ENCODE measurements around the gene GPX4. TPM values are rescaled to one million over a fixed set of nuclear protein-coding genes. Genes with fewer than 3 reads are reported as not detected.

Gene GPX4
- total RNA-seq (ENCODE audit: low replicate concordance) = 174 and 204 TPM in 2 replicates
- long read RNA-seq, transcript GPX4-201 (7 exons, 919 nt) = major isoform, 48 of 56 reads
- long read RNA-seq, partial matches to known transcripts = 1 of 56 reads
- long read RNA-seq, other reads (novel, unspliced or antisense) = 6 of 56 reads

GRCh38 chr19:1103708-1104310 is at the start of gene GPX4:
Gene GPX4 (plus strand): TSS chr19:1103994. CDS start chr19:1104044, 50 bp downstream.
- Mint-ChIP-seq H3K36me3 (no peaks in the 10 kb centered on the region), H3K4me1 (ENCODE audit: unreplicated experiment) (peaks cover 11% of the 10 kb centered on the region), H3K9me3 (no peaks in the 10 kb centered on the region), H3K27ac (peak within 1 kb of the TSS; percentile 64), H3K4me3 (peak within 1 kb of the TSS; percentile 83), H3K27me3 (no peaks in the 10 kb centered on the region)
- TF ChIP-seq CTCF (conservative IDR thresholded peaks at IDR 0.05) = no peak
- DNase-seq (ENCODE audit: extremely low spot score, unreplicated experiment) = peak; percentile 98

GRCh38 chr19:1054102-1055027 is 49.4 kb upstream of the GPX4 start:
- Mint-ChIP-seq H3K4me1 (ENCODE audit: unreplicated experiment) (no peaks in the 10 kb centered on the region), H3K36me3 (peaks cover 3% of the 10 kb centered on the region), H3K9me3 (no peaks in the 10 kb centered on the region), H3K27ac (no peak overlapping the region), H3K4me3 (no peak overlapping the region), H3K27me3 (no peaks in the 10 kb centered on the region)
- DNase-seq (ENCODE audit: extremely low spot score, unreplicated experiment) = no peak
- no peak for TF ChIP-seq CTCF (conservative IDR thresholded peaks at IDR 0.05)

GRCh38 chr19:1055028-1055425 is 48.8 kb upstream of the GPX4 start:
- TF ChIP-seq CTCF (conservative IDR thresholded peaks at IDR 0.05) = no peak
- Mint-ChIP-seq H3K9me3 (no peaks in the 10 kb centered on the region), H3K27ac (no peak overlapping the region), H3K27me3 (no peaks in the 10 kb centered on the region), H3K4me1 (ENCODE audit: unreplicated experiment) (no peaks in the 10 kb centered on the region), H3K36me3 (peaks cover 3% of the 10 kb centered on the region), H3K4me3 (no peak overlapping the region)
- no peak for DNase-seq (ENCODE audit: extremely low spot score, unreplicated experiment)

- no peak for TF ChIP-seq CTCF (conservative IDR thresholded peaks at IDR 0.05)
- Mint-ChIP-seq H3K27me3 (no peaks in the 10 kb centered on the region), H3K4me3 (no peak overlapping the region), H3K27ac (no peak overlapping the region), H3K36me3 (peaks cover 3% of the 10 kb centered on the region), H3K4me1 (ENCODE audit: unreplicated experiment) (no peaks in the 10 kb centered on the region), H3K9me3 (no peaks in the 10 kb centered on the region)
- DNase-seq (ENCODE audit: extremely low spot score, unreplicated experiment) = no peak
Measured at GRCh38 chr19:1055886-1056620, 47.7 kb upstream of the GPX4 start.

GRCh38 chr19:1057176-1057855 is 46.5 kb upstream of the GPX4 start:
- TF ChIP-seq CTCF (conservative IDR thresholded peaks at IDR 0.05) = no peak
- DNase-seq (ENCODE audit: extremely low spot score, unreplicated experiment) = no peak
- Mint-ChIP-seq H3K27me3 (no peaks in the 10 kb centered on the region), H3K9me3 (no peaks in the 10 kb centered on the region), H3K4me3 (no peak overlapping the region), H3K27ac (no peak overlapping the region), H3K36me3 (peaks cover 3% of the 10 kb centered on the region), H3K4me1 (ENCODE audit: unreplicated experiment) (no peaks in the 10 kb centered on the region)

All from type B pancreatic cell (in vitro differentiated cells).